NCI-H526 treated with DMSO at 0.1 percent for 48 hours (cell line): Measurements from ENCODE around the gene PTGES2.

ENCODE experiments used
- DNase-seq: peaks from one replicate; lab custom pipeline; 2025; lab: John Stamatoyannopoulos, UW

The PTGES2 gene

DNA sequence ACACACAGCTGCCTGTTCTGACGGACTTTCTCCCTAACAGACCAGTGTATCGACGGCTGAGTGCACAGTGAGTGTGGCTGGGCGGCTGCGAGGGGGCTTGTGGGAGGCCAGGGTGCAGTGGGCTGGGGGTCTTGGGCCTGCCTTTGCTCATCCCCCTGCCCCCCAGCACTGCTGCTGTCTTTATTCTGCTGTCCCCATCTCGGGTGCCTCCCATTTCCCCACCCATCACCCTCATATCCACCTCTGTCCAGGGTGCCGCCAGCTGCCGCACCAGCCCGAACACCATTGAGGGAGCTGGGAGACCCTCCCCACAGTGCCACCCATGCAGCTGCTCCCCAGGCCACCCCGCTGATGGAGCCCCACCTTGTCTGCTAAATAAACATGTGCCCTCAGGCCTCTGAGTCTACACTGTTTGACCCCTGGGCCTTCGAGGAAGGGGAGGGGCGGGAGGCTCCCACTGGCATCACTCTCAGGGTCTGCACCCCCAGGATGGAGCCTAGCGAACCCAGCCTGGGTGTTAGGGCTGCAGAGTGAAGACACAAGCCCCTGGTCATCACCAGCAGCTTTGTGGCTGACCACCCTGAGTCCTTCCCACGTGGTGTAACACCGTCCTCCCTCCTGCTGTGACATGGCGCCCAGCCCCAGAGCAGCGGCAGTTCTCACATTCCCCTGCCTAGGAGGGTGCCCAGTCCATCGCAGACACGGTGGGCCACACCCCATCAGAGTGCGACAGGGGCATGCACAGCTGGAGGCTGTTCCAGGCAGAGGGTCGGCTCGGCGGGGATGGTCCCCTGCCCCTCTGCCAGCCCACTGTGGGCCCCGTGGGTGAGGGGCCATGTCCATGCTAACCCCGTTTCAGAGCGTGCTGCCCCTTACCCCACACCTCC is 25.8 kb upstream of the PTGES2 start:
- DNase-seq: no peak

DNA sequence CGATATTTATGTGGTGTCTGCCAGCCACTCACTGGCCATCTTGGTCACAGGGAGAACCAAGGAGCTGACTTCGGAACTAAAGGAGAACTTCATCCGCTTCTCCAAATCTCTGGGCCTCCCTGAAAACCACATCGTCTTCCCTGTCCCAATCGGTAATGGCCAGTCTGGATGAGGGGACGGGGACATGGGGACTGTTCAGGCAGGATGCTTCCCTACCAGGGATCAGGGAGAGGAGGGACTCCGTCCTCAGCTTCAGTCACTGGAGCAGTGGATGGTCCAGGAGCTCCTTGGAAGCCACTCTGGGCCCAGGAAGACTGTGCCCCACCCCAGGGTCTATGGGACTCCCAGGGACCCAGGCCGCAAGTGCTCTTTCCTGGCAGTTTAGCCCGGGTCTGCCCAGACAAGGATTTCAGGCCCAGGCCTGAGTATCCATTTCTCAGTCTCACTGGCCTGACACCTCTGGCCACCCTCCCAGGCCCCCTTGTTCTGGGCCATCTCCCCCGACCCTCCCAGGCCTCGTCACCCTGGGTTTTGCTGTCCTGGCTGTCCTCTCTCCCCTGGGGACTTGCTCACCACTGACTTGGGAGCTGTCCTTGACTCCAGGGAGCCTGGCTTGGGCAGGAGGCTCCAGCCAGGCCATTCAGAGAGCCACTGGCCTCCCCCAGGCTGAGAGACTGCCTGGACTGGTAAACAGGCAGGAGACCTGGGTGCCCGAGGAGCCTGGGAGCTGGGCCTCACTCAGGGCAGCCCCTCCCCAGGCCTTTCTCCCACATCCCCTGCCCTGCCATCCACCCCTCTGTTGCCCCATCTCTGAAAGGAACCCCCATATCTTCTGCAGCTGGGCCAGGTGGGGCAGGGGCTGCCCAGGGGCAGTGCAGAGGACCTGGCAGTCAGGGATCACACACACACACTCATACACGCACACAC is 24.9 kb upstream of the PTGES2 start:
- no peak for DNase-seq

DNA sequence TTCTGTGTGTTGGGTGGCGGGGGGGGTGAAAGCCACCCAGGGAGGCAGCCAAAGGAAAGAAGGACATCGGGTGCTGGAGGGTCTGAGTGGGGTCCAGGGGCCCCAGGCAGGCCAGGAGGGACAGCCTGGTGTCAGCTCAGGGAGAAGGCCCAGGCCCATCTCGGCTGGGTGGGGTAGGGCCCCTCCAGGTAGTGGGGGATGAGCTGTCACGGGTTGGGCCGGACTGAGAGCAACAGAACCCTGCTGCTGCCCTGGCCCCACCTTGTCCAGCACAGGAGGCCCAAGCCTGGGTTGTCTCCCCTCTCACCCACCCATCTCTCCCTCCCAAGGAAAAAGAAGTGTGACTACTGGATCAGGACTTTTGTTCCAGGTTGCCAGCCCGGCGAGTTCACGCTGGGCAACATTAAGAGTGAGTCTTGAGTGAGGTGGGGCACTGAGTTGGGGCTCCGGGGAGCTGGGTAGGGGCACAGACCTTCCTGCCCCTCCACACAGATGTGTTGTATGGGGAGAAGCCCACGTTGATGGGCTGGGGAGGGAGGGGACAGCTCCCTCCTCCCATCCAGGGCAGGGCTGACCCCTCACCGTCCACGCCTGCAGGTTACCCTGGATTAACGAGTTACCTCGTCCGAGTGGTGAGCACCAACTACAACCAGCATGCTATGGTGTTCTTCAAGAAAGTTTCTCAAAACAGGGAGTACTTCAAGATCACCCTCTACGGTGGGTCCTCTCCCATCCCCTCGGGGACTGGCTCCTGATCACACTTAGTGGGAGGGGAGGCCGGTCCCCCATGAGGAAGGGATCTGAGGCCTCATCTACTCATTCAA is 24.0 kb upstream of the PTGES2 start:
- DNase-seq: no peak

DNA sequence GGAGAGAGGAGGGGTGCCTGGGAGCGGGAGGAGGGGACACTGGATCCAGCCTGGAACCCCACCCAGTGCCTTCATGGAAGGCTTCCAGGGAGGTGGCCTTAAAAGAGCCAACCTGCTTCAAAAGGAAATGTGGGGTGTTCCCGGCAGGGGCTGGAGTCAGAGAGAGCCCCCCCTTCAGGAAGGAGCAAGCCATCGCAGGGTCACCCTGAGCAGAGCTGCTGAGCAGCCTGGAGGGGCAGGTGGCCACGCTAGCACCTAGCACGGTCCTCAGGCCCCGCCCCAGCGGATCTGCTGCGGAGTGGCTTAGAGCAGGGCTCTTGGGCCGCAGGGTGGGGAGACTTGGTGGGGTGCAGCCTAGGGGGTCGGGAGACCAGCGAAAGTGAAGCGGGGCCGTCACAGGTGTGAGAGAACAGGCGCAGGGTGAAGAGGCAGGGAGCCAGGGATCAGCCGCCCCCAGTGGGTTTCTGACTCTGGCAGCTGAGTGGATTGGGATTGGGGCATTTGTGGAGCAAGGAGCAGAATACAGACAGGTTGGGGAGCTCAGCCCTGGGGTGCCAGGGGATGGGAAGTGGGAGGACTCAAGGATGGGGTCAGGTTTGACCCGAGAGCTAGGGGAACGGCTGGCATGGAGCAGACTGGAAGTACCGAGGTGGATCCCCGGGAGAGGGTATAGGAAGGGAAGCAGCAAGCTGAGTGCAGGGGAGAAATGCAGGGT is 23.2 kb upstream of the PTGES2 start:
- no peak for DNase-seq

DNA sequence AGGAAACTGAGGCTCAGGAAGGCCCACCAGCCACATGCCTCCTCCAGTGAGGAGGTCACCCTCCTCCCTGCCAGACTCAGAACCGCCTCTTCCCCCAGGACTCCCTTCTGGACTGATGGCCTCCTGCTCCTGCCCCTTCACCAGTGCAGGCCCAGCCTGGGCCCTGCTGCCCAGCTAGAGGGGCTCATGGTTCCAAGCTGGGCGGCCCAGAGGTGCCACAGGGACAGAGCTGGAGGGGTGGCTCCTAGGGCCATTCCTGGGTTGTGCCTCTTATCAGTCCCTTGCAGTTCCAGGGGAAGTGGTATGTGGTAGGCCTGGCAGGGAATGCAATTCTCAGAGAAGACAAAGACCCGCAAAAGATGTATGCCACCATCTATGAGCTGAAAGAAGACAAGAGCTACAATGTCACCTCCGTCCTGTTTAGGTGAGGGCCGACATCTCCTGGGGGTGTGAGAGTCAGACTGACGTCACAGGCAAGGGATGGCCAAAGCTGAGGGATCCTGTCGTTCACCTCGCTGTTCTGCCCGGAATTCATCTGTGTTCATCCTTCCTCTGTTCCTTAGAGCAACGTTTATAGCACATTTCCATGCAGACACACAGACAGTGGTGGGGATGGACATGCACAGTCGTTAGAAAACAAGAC is 22.5 kb upstream of the PTGES2 start:
- DNase-seq: no peak

DNA sequence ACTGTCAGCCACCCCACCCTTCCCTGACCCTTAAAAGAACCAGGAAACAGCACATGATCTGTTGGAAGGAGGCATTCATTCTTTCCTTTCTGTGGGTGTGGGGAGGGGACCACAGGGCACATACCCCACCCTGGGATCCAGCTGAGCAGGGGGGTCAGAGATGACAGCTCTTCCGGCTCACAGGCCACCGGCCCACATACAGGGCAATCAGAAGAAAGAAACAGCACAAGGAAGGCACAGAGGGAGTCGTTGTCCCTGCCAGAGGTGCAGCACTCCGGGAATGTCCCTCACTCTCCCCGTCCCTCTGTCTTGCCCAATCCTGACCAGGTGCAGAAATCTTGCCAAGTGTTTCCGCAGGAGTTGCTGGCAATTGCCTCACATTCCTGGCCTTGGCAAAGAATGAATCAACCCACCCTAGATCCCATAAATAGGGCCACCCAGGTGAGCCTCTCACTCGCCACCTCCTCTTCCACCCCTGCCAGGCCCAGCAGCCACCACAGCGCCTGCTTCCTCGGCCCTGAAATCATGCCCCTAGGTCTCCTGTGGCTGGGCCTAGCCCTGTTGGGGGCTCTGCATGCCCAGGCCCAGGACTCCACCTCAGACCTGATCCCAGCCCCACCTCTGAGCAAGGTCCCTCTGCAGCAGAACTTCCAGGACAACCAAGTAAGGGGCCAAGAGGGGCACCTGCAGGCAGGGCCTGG is 21.6 kb upstream of the PTGES2 start, which contains the start of gene LCN2:
Gene LCN2 (plus strand): TSS at position 453 of the 701 bp plus-strand sequence. CDS start 73 bp downstream, at position 526.
- DNase-seq: no peak

DNA sequence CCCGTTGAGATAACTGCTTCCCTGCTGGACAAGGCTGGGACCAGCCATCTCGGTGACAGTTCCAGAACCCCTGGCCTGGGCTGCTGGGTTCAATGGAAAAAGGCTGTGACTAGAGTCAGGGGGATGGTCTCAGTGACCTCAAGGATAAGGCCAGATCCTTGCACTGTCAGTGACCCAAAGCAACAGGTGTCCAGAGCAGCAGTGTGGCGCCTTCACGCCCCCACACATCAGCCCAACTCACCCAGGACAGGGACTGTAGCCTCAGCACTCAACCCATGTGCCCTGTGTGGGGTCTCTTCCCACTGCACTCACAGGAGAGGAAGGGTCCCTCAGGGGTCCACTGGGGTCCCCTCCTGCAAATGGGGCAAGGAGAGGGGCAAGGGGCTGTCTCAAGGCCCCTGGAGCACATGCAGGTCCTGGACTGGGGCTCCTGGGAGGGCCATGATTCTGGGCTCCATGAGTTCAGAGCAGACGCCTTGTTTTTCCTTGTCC is 21.0 kb upstream of the PTGES2 start:
- DNase-seq: no peak

DNA sequence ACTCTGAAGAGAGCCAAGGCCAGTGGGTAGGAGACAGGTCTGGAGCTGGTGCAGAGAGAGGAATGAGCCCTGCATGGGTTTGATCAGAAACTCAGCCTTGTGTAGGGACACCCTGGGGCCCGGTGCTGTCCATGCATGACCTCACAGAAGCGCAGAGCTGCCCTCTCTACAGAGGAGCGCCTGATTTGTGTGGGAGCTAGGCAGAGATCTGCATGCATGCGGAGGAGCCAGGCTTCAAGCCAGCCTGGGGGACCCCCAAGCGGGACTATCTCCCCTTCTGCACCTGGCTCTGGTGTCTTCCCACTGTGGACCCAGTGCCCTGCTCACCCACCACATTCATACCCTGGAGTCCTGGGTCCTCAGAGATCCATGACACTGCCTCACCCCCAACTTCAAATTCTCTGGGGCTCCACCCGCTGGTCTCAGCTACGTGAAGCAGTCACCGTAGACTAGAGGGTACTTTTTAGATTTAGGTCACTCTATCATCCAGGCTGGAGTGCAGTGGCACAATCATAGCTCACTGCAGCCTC is 19.1 kb upstream of the PTGES2 start:
- no peak for DNase-seq

DNA sequence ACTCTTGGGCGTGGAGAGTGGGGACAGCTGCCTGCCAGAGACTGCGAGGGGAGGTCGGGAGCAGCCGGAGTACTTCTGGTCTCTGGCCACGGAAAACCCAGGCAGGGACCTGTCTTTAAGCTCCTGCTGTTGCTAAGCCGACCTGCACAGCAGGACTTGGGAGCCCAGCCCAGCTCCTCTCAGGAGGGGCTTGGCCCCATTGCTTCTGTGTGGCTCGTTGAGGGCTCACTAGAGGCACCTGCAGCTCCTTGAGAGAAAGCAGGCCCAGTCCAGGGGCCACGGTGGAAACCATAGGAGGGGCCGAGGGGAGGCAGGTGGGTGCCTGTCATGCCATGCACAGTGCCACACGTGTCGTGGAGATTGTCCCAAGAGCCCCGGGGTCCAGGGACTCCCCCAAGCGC is 18.4 kb upstream of the PTGES2 start:
- no peak for DNase-seq

DNA sequence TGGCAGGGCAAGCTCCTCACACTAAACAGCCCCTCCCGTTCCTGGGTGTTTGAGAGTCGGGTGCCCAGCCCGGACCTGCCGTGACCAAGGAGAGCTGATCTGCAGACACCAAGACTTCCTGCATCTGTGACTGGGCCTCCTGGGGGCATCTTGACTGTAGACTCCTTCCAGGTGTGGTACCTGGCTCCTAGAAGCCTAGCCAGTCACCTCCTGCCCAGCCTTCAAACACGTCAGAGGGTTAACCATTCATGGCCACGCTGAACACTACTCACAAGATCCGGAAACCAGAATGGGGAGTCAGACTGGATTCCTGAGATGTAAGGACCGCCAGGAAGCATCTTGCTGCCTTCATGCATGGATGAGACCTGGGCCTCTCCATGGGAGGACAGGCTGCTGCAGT is 18.0 kb upstream of the PTGES2 start:
- no peak for DNase-seq

DNA sequence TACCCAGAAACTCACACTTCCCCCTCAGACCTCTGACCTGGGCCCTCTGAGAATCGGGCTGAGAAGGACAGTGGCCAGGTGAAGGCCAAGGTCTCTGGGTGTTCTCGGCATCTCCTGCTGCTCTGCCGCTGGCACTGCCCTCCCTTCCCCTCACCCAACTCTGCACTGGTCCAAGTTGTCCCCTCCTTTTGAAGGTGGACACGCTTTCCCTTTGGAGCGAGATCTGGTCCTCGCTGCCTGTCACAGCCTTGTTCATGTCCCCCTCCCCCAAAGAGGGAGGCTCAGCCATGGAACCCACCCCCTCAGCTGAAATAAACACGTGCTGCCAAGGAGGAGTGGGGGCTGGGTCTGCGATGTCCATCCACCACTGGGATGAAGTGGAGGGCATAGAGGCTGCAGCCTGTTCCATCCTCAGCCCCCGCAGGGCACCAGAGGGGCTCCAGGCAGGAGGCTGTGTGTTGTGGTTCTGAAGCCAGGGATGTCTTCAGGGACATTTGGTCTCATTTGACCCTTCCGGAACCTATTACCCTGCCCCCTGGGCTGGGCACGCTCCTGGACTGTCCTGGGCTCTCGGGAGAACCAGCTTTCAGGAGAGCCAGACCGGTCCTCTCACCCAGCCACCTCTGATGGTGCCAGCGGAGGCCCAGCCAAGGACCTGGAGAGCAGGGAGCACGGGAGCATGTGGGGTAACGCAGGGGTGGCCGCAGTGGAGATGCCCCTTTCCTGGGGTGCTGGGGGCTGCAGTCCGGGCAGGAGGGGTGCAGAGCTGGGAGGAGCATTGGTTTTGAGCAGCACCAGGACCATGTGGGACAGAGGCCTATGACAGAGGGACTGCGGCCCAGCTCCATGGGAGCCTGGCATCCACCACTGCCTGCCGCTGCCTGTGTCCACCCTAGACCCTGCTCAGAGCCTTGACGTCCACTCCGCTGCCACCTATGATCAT is 17.0 kb upstream of the PTGES2 start:
- DNase-seq: no peak

DNA sequence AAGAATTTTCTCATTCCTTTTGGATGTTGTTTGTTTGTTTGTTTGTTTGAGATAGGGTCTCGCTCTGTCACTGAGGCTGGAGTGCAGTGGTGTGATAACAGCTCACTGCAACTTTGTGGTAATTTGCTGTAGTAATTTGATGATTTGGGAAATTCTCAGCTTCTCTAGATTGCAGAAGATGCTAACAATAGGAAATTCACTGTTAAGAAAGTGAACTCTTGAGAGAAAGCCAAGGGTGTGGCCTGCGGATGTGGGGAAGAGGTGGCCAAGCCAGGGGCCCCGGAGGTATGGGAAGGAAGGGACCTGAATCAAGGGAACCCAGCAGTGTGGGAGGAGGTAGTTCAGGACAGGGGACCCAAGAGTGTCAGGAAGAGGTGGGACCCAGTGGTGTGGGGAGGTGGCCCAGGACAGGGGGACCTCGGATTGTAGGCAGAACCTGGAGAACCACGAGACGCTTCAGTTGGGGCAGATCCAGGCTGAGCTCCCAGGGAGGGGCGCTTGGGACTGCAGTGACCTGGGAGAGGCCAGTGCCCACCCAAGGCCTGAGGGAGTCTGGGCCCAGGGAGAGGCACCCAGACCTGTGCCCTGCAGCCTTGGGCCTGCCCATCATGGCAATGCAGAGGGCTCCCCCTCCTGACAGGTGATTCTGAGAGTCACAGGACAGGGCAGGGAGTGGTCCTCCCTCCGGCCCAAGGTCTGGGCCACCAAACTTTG is 16.2 kb upstream of the PTGES2 start:
- no peak for DNase-seq

DNA sequence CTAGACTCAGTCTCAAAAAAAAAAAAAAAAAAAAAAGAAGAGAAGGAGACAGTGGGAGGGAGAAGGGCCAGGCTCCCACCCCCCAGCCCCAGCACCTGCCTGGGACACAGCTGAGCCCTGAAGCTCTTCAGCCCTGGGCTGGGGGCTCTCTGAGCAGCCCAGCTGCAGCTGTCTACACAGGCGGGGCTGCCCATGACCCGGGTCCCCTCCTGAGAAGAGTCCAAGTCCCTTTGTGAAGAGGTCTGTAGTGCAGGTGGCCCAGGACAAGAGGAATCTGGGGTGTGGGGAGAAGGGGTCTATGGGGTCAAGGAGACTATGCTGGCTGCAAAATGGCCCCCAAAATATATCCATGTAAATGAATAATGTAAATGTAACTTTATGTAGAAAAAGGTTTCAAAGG is 15.1 kb upstream of the PTGES2 start:
- no peak for DNase-seq

DNA sequence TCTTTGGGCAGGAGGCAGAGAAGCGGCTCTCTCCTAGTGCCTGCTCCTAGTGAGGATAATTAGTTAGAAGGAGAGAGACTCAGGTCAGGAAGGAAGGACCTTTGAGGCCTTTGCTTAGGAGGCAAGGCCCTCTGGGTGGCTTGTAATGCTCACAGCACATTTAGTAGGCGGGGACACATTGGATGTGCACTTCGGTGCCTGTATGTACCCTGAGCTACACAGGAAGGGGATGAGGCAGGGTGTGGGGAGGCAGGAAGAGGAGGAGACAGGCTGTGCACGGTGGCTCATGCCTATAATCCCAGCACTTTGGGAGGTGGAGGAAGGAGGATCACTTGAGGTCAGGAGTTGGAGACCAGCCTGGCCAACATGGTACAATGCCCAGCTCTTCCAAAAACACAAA is 14.5 kb upstream of the PTGES2 start:
- DNase-seq: no peak

DNA sequence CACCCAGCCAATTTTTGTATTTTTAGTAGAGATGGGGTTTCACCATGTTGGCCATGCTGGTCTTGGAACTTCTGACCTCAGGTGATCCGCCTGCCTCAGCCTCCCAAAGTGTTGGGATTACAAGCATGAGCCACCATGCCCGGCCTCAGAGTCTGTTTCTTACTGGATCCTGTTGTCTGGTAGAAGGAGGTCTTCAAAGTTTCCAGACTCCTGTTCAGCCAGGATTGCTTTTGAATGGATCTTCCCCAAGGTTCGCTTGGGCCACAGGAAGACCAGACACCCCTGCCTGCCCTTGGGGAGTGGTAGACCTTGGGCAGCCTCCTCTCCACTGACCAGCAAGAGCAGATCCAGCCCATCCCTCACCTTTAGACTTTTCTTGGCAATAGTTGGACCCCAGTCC is 14.1 kb upstream of the PTGES2 start:
- DNase-seq: no peak

DNA sequence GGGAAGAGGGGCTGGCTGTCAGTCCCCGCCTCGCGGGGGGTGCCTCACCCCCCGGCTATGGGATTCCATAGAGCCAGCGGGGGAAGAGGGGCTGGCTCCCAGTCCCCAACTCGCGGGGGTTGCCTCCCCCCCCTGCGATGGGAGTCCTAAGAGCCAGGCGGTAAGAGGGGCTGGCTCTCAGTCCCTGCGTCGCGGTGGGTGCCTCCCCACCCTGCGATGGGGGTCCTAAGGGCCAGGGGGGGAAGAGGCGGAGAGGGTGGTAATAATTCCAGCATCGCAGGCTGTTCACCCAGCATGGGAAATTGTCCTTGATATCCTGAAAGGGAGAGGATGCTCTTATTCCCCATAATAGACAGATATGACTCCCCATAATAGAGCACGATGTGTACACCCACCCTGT is 12.1 kb upstream of the PTGES2 start:
- DNase-seq: no peak

DNA sequence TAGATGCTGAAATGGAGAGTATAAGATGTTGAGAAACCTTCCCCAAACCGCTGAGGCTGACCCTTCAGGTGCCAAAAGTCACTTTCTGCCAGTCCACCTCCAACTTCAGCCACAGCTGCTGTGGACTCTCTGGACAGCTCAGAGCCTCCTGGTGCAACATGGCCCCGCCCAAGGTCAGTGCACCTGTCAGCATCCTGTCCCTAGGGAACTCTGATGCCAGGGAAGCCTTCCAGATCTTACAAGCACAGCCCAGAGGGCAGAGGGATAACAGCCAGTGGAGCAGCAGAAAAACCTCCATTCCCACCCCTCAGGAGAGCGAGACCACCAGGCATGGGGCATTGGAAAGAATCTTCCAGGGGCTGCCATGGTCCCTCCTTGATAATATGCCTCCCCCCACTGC is 10.5 kb upstream of the PTGES2 start:
- DNase-seq: no peak
